GM19239 (cell line): ENCODE measurements around the gene SGCD.

ENCODE experiments used
- DNase-seq: peaks from one replicate; pipeline ENCODE4 v3.0.0; 2011; ENCODE audit warnings: low spot score; ENCODE audit not compliant: insufficient read length
- FAIRE-seq: peaks from 2 replicates; lab custom pipeline; 2011; peaks lifted over from hg19 to GRCh38; lab: Jason Lieb, UNC

The SGCD gene

DNA sequence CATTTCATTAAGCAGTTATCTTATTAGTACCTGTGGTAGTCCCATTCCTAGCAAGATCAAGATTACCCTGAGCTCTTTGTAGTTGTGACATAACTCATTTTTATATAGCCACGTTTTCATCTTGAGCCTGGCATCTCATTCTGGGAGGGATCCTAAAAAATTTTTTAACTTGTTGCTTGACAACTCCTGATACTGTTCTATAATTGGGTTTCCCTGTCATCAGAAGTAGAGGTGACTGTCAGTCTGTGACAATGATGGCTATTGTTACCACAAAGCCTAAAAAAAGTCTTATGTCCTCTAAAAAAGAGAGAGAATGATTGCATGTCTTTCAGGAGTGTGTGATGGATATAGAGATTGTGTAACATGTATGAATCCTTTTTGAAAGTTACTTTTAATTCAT is 164.8 kb downstream of the SGCD start:
- FAIRE-seq, result no peak

DNA sequence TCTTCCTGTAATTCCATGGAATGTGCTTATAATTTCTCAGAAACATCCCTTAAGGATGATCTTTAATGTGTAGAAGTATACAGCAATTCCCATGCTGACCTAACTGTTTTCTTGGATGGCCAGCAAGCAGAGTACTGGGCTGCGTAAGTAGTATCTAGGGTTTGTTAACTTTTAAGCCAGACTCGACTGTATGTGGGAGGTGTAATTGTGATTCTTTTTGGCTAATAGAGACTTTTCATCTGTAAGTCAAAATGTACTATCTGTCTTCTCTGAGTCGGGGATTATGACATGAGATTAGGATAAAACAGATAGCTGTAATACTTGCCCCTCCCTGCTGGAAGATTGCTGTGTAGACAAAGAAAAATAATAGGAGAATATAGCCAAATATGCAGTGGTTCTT is 169.3 kb downstream of the SGCD start:
- DNase-seq (no peak), FAIRE-seq (no peak)

More for the DNA sequence above, 164.8 kb downstream of the SGCD start:
- DNase-seq, result no peak

DNA sequence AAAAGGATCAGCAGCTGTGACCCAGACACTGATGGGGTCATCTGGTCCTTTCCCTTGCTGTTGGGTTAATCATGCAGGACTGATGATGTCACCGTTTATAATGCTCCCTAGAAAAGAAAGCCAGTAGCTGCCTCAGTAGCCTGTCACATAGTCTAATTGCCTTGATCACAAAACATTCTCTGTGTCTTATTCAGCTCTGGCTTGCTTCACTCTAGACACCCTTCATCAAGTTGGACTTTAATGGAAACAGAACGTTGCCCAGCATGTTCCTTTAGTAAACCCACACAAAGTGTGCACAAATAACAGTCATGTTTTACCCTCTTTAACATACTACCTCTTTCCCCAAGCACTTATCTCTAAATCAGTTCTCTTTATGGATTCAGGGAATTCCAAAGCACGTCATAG is 170.8 kb downstream of the SGCD start:
- FAIRE-seq (no peak), DNase-seq (no peak)

DNA sequence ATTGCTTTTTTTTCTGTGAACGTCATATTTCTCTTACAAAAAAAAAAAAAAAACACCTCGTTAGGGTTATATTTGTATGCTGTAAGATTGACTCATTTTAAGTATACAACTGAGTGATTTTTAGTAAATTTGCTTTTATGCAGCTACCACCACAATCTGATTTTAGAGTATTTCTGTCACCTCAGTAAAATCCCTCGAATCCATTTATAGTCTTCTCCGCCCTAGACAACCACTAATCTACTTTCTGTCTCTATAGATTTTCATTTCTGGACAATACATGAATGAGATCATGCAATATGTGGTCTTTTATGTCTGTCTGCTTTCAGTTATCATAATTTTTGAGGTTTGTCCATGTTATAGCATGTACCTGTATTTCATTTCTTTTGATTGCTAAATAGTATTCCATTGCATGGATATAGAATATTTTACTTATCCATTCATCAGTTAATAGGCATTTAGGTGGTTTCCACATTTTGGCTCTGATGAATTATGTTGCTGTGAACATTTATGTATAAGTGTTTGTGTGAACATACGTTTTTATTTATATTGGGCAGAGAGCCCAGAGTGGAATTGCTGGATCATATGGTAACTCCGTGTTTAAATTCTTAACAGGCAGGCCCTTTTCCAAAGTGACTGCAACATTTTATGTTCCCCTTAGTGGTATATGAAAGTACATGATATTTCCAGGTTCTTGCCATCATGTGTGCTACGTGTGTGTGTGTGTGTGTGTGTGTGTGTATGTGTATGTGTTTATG is 171.4 kb downstream of the SGCD start:
- DNase-seq, result no peak
- no peak for FAIRE-seq

DNA sequence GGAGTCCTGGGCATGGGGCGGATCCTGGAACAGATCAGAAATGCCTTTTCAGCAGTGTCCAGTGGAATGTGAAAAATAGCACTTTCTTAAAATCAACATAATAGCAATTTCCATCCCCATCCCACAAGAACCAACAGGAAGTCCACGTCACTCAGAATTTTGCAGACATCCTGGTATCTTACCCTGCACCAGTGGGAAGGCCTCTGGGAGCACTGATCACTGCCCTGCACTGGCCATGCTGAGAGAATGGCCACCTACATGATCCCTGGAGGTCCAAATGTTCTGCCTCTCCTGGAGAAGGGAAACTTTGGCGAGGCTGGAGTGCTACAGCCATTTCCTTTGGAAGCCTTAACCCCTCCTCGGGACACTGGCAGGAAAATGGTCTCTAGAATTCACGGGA is 173.8 kb downstream of the SGCD start:
- no peak for FAIRE-seq

DNA sequence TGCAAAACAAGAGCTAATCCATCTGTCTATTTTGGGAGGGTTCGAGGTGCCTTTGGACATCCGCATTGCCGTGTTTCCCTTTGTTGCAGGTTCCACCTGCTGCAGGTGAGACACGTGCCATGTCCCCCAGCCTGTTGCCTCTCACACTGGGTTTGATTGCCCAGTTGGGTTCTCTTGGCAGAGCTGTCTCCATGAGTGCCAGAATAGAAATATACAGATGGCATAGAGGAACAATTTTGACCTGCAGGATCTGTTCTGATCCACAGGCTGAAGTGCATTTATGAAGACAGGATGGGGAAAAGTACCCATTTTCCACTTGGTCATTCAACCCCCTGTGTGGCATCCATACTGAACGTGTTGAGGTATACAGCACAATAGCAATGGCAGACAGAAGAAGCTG is 178.1 kb downstream of the SGCD start:
- DNase-seq, result no peak
- FAIRE-seq, result no peak

More for the DNA sequence above, 173.8 kb downstream of the SGCD start:
- no peak for DNase-seq

DNA sequence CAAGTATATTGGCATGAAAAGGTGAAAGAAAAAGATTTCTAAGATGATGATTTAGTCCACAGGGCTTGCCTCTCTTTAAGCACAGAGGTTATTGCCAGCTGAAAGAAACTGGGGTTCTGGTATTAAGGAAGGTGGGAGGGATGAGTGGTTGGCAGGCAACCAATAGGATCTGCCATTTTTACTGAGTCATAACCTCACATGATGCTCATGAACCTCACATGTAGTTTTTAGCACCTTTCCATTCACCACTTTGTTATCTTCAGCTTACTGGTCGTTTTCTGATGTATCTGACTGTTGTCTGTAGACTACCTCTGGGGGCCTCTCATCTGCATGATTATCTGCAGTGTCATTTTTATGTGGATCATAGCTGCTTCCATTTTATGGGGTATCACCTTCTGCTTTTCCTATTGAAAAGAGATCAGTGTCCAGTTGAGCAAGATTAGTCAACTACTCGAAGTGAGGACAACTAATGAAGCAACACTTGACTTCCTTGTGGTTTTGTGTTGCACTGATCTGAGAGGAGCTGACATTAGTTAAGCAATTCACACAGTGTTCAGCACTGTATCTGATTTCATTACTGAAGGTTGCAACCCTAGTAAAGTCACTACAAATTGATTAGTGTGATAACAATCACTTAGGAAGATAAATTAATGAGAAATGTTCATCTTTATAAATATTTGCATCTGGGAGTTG is 186.3 kb downstream of the SGCD start:
- DNase-seq (no peak), FAIRE-seq (no peak)

DNA sequence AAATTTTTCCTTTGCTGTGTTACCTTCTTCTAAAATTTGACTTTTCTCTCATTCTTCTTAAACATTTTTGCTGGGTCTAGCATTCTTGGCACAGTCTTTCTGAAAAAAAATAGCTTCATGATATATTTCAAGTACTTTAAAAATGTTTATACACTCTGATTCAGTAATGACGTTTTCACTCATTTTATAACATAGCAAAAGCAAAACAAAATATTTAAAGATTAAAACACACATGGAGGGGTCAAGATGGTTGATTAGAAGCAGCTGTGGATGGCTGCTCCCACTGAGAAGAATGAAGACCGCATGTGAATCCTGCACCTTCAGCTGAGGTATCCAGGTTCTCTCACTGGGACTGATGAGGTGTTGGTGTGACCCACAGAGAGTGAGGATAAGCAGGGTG is 188.2 kb downstream of the SGCD start:
- DNase-seq (no peak), FAIRE-seq (no peak)

DNA sequence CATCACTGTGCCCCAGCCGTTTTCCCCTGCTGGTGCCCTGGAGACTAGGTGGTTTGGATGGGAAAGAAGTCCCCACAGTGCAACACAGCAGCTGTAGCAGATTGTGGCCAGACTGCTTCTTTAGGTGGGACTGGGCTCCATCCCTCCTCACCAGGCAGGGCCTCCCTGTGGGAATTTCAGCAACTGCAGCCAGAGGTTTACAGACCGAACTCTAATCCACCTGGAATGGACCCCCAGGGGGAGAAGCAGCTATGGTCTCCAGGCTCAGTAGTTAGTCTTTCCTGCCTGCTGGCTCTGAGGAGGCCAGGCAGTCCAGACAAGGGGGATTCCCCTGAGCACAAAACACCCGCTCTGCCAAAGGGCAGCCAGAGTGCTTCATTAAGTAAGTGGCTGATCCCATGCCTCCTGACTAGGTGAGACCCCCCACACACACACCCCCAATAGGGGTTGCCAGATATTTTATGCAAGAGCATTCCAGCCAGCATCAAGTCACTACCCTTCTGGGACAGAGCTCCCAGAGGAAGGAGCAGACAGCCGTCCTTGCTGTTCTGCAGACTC is 188.9 kb downstream of the SGCD start:
- no peak for FAIRE-seq
- DNase-seq, result no peak

DNA sequence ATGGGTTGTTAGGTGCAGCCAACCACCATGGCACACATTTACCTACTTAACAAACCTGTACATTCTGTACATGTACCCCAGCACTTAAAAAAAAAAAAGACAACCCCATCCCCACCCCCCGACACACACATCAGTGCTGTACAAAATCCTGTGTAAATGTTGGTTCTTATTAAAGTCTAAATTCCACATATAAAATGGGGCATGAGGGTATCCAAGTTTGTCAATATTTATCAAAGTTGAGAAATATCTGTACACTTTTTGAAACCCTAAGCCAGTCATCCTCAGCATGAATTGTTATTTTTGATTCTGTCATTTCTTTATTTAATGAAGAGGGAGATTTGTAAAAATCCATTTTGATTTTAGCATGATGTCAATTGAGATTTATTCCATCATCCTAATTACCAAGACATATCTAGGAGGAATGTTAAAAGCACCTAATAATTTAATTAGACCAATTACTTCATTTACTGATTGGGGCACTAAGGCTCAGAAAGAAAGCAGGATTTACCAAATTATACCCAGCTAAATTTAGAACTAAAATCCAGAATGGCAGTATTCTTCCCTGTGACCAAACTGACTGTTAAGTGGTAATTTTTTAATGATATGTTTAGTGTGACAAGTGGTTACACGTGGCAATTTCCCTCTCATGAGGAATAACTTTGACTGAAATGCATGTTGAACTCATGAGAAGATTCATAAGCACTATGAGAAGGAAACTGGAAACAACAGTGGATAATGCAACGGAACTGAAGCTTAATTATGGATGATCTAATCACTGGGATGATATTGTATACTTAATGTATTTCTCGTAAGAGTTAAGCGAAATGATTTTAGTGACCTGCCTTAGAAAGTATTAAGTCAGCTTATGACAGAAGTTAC is 195.9 kb downstream of the SGCD start:
- FAIRE-seq (no peak), DNase-seq (no peak)

DNA sequence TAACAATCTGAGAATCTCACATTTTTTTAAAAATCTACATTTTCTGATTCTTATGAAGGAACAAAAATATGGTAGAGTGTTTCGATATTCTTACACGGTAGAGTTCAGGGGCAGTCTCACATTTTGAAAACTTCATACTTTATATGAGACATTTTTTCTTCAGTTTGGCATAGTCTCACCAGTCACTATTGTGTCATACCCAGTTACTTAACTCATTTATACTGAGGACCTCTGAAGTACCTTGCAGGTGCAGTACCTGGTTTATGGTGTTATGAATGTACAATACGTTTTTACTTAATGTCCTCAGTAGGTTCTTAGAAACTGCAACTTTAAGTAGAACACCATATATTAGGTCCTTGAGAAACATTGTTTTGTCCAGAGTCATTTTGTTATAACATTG is 196.6 kb downstream of the SGCD start:
- DNase-seq, result no peak
- no peak for FAIRE-seq

DNA sequence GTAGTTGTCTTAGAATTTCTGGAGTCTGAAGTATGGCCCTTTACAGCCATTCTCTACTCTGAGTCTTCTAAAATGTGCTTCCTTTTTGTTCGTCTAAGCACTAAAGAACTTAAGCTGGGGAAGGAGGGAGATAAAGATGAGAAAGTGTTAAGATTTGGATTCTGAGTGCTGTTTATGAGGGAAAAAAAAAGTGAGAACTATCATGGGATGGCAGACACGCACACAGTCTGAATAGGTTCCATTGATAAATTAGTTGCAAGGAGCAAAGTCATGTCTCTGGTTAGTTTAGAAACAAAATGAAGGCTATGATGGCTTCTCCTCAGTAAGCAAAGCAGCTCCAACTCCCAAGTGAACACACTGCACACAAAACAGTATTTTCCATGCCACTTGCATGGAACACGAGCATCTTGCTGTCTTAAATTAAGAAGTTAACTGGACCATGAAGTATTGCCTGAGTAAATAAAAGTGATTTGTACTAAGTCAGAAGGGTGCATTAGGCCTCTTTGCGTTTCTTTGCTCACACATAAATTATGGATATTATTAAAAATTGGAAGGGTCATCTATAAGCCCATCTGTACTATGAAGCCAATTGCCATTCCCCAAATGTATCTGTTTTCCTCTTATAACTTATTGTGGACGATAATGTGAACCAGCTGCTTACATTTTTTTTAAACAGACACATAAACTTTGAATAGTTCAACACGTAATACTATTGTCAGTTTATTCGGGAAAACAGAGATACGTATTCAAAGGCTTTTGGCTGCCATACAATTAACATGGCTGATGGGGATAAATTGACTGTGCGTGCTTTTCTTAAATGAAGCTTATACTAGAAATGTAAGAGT is 199.3 kb downstream of the SGCD start:
- DNase-seq (no peak), FAIRE-seq (no peak)

DNA sequence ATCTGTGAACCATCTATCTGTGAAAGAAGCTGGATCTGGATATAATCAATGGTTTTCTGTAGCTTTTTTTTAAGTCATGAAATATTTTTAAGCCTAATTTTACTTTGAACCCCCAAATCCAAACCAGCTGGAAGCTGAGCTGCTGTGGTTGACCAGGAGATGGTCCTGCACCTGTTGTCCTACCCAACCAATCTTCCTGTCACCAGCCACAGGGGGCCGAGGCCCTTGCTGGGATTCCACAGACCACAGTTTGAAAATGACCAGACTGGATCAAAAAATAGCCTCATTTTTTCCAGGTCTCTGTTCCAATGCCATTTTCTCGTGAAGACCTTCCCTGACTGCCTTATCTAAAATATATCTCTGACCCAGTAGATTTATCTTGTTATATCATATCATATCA is 200.6 kb downstream of the SGCD start:
- DNase-seq (no peak), FAIRE-seq (no peak)

DNA sequence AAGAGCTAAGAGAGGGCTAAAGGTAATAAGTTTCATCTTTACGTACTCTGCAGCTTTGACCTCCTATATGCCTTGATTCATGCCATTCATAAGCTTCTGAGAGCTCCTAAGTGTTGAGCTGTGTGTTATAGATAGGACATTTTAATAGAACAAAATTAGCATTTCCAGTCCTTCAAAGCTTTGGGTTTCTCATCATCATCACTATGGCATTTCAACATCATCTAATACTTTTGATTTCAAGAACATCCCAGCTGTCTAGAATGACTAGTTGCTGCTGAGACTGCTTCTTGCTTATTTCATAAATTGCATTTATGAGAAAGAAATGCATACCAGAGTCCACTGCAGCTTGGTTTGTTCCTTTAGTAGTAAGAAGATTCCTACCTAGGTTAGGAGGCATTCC is 201.7 kb downstream of the SGCD start:
- DNase-seq, result no peak

DNA sequence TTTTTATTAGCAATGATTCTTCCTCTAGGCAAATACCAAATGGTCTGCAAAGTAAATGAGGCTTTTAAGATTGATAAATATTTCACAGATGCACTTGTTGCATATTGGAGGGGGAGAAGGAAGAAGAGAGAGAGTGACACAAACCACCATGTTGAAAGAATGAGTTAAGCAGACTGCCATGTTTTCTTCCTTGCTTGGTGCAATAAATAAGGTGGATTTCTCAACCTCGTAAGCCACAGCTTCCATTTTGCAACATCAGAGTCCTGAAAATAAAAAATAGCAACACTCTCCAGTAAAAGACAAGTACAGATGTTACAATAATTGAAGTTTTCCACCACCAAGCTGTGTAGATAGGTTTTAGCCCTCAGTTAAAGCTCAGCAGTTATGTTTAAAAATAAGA is 202.9 kb downstream of the SGCD start:
- no peak for FAIRE-seq
- no peak for DNase-seq

More for the DNA sequence above, 201.7 kb downstream of the SGCD start:
- no peak for FAIRE-seq

DNA sequence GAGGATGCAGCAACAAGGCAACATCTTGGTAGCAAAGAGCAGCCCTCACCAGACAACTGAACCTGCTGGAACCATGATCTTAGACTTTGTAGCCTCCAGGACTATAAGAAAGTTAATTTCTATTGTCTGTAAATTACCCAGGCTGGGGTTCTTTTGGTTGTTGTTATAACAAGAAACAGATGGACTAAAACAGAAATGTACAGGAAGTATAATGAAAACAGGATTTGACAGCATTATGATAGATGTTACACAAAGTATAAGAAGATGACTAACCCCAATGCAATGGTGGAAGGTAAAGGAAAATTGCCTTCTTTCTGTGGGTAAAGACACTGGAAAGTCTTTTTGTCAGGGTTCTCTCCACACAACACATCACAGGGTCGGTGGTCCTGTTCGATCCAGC is 204.2 kb downstream of the SGCD start:
- no peak for FAIRE-seq
- DNase-seq, result no peak

DNA sequence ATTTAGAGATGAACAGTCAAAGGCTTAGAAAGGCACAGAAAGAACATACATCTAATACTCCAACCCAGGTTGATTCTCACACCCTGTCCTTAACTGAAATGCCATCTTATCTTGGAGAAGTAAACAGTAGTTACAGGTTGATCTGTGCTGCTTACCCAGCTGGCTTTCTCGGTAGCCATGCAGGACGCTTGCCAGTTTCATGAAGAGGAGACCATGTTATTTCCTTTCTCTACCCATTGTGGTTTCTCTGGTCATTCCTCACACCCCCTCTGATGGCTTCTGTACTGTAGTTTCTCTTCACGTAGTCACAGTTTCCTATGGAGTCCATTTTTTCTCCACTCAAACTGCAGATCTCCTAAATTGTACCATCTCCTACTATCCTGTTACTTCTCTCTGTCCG is 206.0 kb downstream of the SGCD start:
- DNase-seq (no peak), FAIRE-seq (no peak)

DNA sequence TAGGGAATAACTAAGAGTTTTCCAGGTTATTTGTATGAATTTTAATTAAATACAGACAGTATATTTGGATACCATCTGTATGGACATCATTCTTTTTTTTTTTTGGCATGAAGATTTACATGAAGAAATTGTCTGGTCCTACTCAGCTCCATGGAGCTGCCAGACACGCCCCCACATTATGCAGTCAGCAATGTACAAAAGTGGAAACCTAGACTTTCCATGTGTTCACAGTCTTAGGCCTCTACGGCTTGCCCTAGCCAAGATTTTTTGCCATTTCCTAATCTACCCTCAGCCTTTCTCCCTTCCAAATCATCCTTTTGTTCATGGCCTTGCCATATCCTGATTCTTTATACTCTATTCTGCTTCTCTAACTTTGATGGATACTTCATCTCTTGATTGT is 207.1 kb downstream of the SGCD start:
- no peak for DNase-seq
- FAIRE-seq, result no peak

DNA sequence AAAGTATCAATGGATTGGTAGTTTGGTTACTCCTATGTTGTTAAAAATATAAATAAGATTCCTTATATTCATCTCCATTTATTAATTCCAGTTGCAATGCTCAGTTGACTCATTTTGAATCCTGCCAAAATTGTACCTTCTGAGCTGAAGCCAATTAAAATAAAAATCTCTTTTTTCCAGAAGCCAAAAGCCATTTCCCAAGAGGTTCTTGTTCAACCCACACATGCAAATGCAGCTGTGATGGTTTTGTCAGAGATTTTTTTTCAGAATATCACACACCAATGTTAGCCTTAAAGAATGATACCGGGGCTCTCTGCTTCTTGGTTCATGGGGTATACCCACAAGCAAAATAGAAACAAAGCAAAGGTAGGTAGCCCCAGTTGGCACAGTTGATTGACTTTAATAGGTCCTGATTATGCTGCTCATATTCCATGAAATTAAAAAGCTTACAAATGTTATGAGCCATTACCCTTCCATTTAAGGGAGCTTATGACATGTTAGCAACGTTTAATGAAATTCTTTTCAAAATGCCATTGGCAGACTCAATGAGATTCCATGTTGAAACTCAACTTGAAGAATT is 208.0 kb downstream of the SGCD start:
- DNase-seq (no peak), FAIRE-seq (no peak)
